Activated B cell treated with CpG ODN at 0.5 μM for 24 hours (primary cell): Measurements from ENCODE around the gene VTI1A. TPM values are rescaled to one million over a fixed set of nuclear protein-coding genes. Genes with fewer than 3 reads are reported as not detected.

Experiments used
- ATAC-seq: fragments of 200-7000 bp; cut with Tn5 transposase; one replicate; pipeline ENCODE4 v1.10.0; 2021; ENCODE audit warnings: low read depth, mild to moderate bottlenecking, moderate library complexity
- CTCF ChIA-PET: fragments of 350-600 bp; sonication (Branson Sonifier 250); formaldehyde crosslinking; loops from one replicate; lab custom pipeline; 2021; ENCODE audit warnings: antibody characterized with exemption; lab: Charles Lee
- POLR2A ChIA-PET: fragments of 350-600 bp; sonication (Branson Sonifier 250); formaldehyde crosslinking; loops from one replicate; lab custom pipeline; 2021; ENCODE audit warnings: antibody characterized with exemption; lab: Charles Lee
- DNase-seq: peaks from one replicate; pipeline ENCODE4 v3.0.0; 2022
- H3K27ac Mint-ChIP-seq: one replicate; pipeline ENCODE4 v1.8.0; 2020; ENCODE audit warnings: mixed read lengths
- H3K27me3 Mint-ChIP-seq: one replicate; pipeline ENCODE4 v1.8.0; 2021; ENCODE audit warnings: mixed read lengths
- H3K36me3 Mint-ChIP-seq: one replicate; pipeline ENCODE4 v1.8.0; 2021; ENCODE audit warnings: low read depth, mixed read lengths
- H3K4me1 Mint-ChIP-seq: one replicate; pipeline ENCODE4 v1.8.0; 2021; ENCODE audit warnings: mixed read lengths
- H3K4me3 Mint-ChIP-seq: one replicate; pipeline ENCODE4 v1.8.0; 2020; ENCODE audit warnings: mild to moderate bottlenecking, mixed read lengths
- H3K9me3 Mint-ChIP-seq: one replicate; pipeline ENCODE4 v1.8.0; 2020; ENCODE audit warnings: mixed read lengths
- CTCF ChIP-seq: fragments of 200-600 bp; IDR thresholded peaks from one replicate; pipeline ENCODE4 v1.8.0; 2022; ENCODE audit warnings: antibody characterized with exemption, mild to moderate bottlenecking
- intact Hi-C: fragments of 100-400 bp; cut with micrococcal nuclease; formaldehyde crosslinking; loops from one replicate; pipeline ENCODE4 v1.15.1; 2024
- total RNA-seq: library from RNA; stranded (reverse); gene quantifications from 2 replicates; pipeline ENCODE4 v1.2.3, GENCODE V29; 2022

Gene VTI1A
- total RNA-seq, 1 donor from 2014 or later: 74.0 TPM

DNA sequence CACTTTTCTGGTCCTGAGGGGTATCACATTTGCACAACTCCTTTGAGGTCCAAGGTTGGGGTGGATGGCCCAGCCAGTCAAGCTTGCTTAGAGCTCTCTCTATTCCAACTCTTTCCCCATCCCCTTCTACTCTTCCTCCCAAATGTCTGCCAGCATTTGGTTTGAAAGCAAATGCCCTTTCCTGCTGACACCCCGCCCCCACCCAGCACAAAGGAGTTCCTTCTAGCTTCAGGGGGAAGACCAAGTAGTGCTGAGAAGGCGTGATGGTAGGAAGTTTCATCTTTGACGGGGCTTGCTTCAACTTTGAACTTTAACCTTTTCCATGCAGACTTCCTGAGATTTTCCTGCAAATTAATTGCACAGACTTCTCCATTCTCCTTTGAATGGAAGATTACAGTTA, 365.6 kb downstream of the VTI1A start:
- ATAC-seq (no peak), DNase-seq (no peak)
- POLR2A ChIA-PET: no interaction called here
- intact Hi-C loops: no loop called here
- Mint-ChIP-seq H3K36me3 (peaks cover 53% of the 10 kb centered on the region), H3K4me3 (no peak overlapping the region), H3K4me1 (no peaks in the 10 kb centered on the region), H3K27ac (no peak overlapping the region), H3K27me3 (no peaks in the 10 kb centered on the region), H3K9me3 (no peaks in the 10 kb centered on the region)
- TF ChIP-seq CTCF: no peak
- CTCF ChIA-PET: no interaction called here

DNA sequence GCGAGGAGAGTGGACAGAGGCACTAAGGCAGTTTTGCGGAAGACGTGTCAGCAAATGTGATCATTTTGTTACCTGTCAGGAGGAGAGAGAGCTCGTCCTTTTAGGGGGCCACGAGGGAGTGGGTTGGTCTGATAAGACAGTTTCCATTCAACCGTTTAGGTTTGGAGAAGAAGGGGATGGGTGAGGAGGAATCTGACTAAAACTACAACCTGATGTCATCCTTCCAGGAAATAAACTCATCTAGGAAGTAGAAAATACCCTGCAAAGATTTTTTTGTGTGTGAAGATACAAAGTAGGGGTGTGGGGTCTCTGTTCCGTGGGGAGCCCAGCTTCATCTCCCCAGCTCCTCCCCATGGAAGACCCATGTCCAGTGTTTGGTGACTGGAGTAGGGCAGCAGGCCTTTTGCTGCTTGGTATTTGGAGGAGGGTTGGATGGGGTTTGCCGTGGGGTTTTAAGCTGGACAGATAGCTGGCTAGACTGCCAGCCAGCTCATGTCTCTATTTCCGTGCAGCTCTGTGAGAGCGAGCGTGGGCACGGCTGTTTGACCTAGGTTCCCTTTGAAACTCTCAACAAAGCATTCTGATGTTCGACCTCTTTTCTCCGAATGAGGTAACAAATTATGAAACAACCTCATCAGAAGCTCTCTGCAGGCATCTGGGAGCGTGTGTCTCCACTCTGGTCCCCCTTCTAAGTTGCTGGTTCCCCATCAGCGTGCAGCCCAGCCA, 367.0 kb downstream of the VTI1A start:
- no peak overlapping the region for H3K27ac Mint-ChIP-seq
- H3K9me3 Mint-ChIP-seq: no peaks in the 10 kb centered on the region
- no peaks in the 10 kb centered on the region for H3K4me1 Mint-ChIP-seq
- H3K4me3 Mint-ChIP-seq: no peak overlapping the region
- intact Hi-C loops: no loop called here
- TF ChIP-seq CTCF: no peak
- H3K36me3 Mint-ChIP-seq: peaks cover 54% of the 10 kb centered on the region
- no peak for ATAC-seq
- ChIA-PET POLR2A (no interaction called here), CTCF (no interaction called here)
- H3K27me3 Mint-ChIP-seq: no peaks in the 10 kb centered on the region
- DNase-seq: no peak

DNA sequence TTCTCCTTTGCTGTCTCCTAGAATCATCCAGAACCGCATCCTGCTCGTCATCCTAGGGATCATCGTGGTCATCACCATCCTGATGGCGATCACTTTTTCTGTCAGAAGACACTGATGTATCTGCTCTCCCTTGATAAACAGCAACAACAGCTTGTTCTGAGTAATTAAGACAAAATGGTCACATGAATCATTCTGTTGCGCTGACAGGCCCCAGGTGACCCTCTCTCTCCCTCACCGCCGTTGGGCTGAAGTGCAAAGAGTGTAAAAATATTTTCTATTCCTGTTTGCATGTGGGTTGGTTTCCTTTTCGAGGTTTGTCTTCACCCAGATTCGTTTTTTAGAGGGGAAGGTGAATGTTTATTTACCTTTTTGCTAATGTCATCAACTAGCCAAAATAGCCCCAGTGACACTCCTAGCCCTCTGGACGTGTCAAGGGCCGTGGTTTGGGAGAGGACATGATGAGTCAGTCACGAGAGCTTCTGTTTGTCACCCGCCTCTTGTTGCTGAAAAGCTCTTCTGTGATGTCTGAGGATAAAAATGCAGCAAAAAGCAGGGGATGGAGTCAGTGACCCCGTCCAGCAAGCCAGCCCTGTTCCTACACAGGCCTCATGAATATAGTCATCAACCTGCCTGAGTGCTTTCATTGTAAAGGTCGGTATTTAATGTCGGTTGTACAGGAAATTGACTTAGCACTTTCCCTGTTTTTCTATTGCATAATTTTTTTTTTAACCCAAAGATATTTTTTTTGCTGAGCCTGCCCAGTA, 368.4 kb downstream of the VTI1A start:
- DNase-seq (no peak), ATAC-seq (no peak)
- ChIA-PET POLR2A (no interaction called here), CTCF (no interaction called here)
- H3K27me3 Mint-ChIP-seq: no peaks in the 10 kb centered on the region
- intact Hi-C loops: no loop called here
- H3K4me3 Mint-ChIP-seq: no peak overlapping the region
- no peaks in the 10 kb centered on the region for H3K4me1 Mint-ChIP-seq
- peaks cover 52% of the 10 kb centered on the region for H3K36me3 Mint-ChIP-seq
- TF ChIP-seq CTCF: no peak
- H3K27ac Mint-ChIP-seq: no peak overlapping the region
- H3K9me3 Mint-ChIP-seq: no peaks in the 10 kb centered on the region

- Mint-ChIP-seq H3K36me3 (peaks cover 48% of the 10 kb centered on the region), H3K9me3 (no peaks in the 10 kb centered on the region), H3K4me3 (no peak overlapping the region), H3K4me1 (no peaks in the 10 kb centered on the region), H3K27me3 (no peaks in the 10 kb centered on the region), H3K27ac (no peak overlapping the region)
- ChIA-PET CTCF (no interaction called here), POLR2A (no interaction called here)
- no peak for ATAC-seq
- no peak for DNase-seq
- no peak for TF ChIP-seq CTCF
- intact Hi-C loops: no loop called here
Measured at GRCh38 chr10:112816033-112816430, 369.0 kb downstream of the VTI1A start.

- no peak overlapping the region for H3K27ac Mint-ChIP-seq
- no peak for DNase-seq
- H3K27me3 Mint-ChIP-seq: no peaks in the 10 kb centered on the region
- no peaks in the 10 kb centered on the region for H3K9me3 Mint-ChIP-seq
- TF ChIP-seq CTCF: no peak
- no peak for ATAC-seq
- H3K36me3 Mint-ChIP-seq: peaks cover 48% of the 10 kb centered on the region
- CTCF ChIA-PET: no interaction called here
- intact Hi-C loops: no loop called here
- no peak overlapping the region for H3K4me3 Mint-ChIP-seq
- POLR2A ChIA-PET: no interaction called here
- H3K4me1 Mint-ChIP-seq: no peaks in the 10 kb centered on the region
Measured at GRCh38 chr10:112816891-112817290, 369.9 kb downstream of the VTI1A start.
